Stimulated activated CD8-positive, alpha-beta memory T cell treated with anti-CD3 and anti-CD28 coated beads, Interleukin-12 subunit alpha, Interleukin-12 subunit beta, amount 100 ng/mL, for 4 hours (primary cell): ENCODE measurements around the gene TLK1.
"Not testable (repeated sequence)": the region's sequence is repeated elsewhere in the genome, so short reads cannot be mapped to it uniquely, and the experiment has no call there.

Experiments
- DNase-seq: peaks from one replicate; pipeline ENCODE4 v3.0.0-alpha.2; 2020; ENCODE audit warnings: low read depth

Gene TLK1

GRCh38 chr2:171142398-171142797, 18.3 kb downstream of the TLK1 start:
- no peak for DNase-seq

- DNase-seq: no peak
These were observed 19.4 kb downstream of the TLK1 start for GRCh38 chr2:171141320-171141719.

- DNase-seq: no peak
These were observed 20.8 kb downstream of the TLK1 start for GRCh38 chr2:171139860-171140259.

- no peak for DNase-seq
These were observed 24.7 kb downstream of the TLK1 start for GRCh38 chr2:171136024-171136423.

- DNase-seq: no peak
These were observed 26.0 kb downstream of the TLK1 start for GRCh38 chr2:171134624-171135230.

GRCh38 chr2:171132086-171132485, 28.6 kb downstream of the TLK1 start:
- DNase-seq: no peak

GRCh38 chr2:171128461-171128860, 32.2 kb downstream of the TLK1 start:
- no peak for DNase-seq

GRCh38 chr2:171124541-171124940, 36.2 kb downstream of the TLK1 start:
- no peak for DNase-seq

- no peak for DNase-seq
These were observed 51.1 kb downstream of the TLK1 start for GRCh38 chr2:171109571-171109970.

GRCh38 chr2:171109020-171109419, 51.7 kb downstream of the TLK1 start:
- no peak for DNase-seq

- no peak for DNase-seq
These were observed 52.9 kb downstream of the TLK1 start for GRCh38 chr2:171107803-171108202.

GRCh38 chr2:171104379-171104778, 56.3 kb downstream of the TLK1 start:
- no peak for DNase-seq

- DNase-seq: no peak
These were observed 57.9 kb downstream of the TLK1 start for GRCh38 chr2:171102802-171103201.

GRCh38 chr2:171100370-171100769, 60.3 kb downstream of the TLK1 start:
- no peak for DNase-seq

GRCh38 chr2:171098607-171099006, 62.1 kb downstream of the TLK1 start:
- DNase-seq: no peak

- no peak for DNase-seq
These were observed 65.6 kb downstream of the TLK1 start for GRCh38 chr2:171095014-171095582.

- DNase-seq: not testable (repeated sequence)
These were observed 69.2 kb downstream of the TLK1 start for GRCh38 chr2:171091517-171091916.

GRCh38 chr2:171089489-171089888, 71.2 kb downstream of the TLK1 start:
- DNase-seq: no peak

GRCh38 chr2:171088057-171088834, 72.4 kb downstream of the TLK1 start:
- DNase-seq: no peak

GRCh38 chr2:171087547-171087946, 73.1 kb downstream of the TLK1 start:
- DNase-seq: no peak

GRCh38 chr2:171086352-171087290, 74.1 kb downstream of the TLK1 start:
- DNase-seq: no peak

- no peak for DNase-seq
These were observed 76.6 kb downstream of the TLK1 start for GRCh38 chr2:171084128-171084527.
